SK-N-SH treated with all-trans-retinoic acid at 6 μM for 48 hours (cell line): ENCODE measurements around the gene DOK5.

ENCODE experiments used
- ATAC-seq: fragments of 200-7000 bp; cut with Tn5 transposase; 3 replicates; pipeline ENCODE4 v1.9.1; 2020; ENCODE audit warnings: mild to moderate bottlenecking, moderate library complexity
- ARNTL ChIP-seq: fragments of 450-650 bp; formaldehyde crosslinking; IDR thresholded peaks from 2 replicates; pipeline ENCODE4 v1.5.0; 2020; ENCODE audit warnings: low read depth, mild to moderate bottlenecking, moderate library complexity, borderline replicate concordance
- BACH2 ChIP-seq: fragments of 250-450 bp; sonication (Bioruptor Pico); IDR thresholded peaks from 2 replicates; pipeline ENCODE4 v1.9.0; 2021; ENCODE audit warnings: mild to moderate bottlenecking, borderline replicate concordance
- CREB5 ChIP-seq: fragments of 250-450 bp; sonication (Bioruptor Pico); IDR thresholded peaks from 2 replicates; pipeline ENCODE4 v1.5.1; 2020; ENCODE audit warnings: low read depth, mild to moderate bottlenecking, moderate library complexity
- CSDC2 ChIP-seq: fragments of 250-450 bp; sonication (Bioruptor Pico); IDR thresholded peaks from 2 replicates; pipeline ENCODE4 v1.5.0; 2020; ENCODE audit warnings: mild to moderate bottlenecking, moderate library complexity
- CSRNP3 ChIP-seq: fragments of 250-450 bp; sonication (Bioruptor Pico); IDR thresholded peaks from 2 replicates; pipeline ENCODE4 v1.5.1; 2021; ENCODE audit warnings: mild to moderate bottlenecking, moderate library complexity
- ESRRG ChIP-seq: fragments of 250-450 bp; sonication (Bioruptor Pico); IDR thresholded peaks from 2 replicates; pipeline ENCODE4 v1.6.1; 2021; ENCODE audit warnings: mild to moderate bottlenecking
- GLIS3 ChIP-seq: fragments of 250-450 bp; sonication (Bioruptor Pico); IDR thresholded peaks from 2 replicates; pipeline ENCODE4 v1.5.0; 2020; ENCODE audit warnings: mild to moderate bottlenecking, moderate library complexity
- ISL1 ChIP-seq: fragments of 250-450 bp; sonication (Bioruptor Pico); IDR thresholded peaks from 2 replicates; pipeline ENCODE4 v2.1.2; 2022; ENCODE audit warnings: mild to moderate bottlenecking, moderate library complexity
- OSR1 ChIP-seq: fragments of 250-450 bp; sonication (Bioruptor Pico); IDR thresholded peaks from 2 replicates; pipeline ENCODE4 v1.8.0; 2022; ENCODE audit warnings: moderate library complexity, mild to moderate bottlenecking, inconsistent platforms
- PATZ1 ChIP-seq: fragments of 250-450 bp; sonication (Bioruptor Pico); IDR thresholded peaks from 2 replicates; pipeline ENCODE4 v1.8.0; 2020; ENCODE audit warnings: mild to moderate bottlenecking, moderate library complexity, borderline replicate concordance
- POU6F1 ChIP-seq: fragments of 250-450 bp; sonication (Bioruptor Pico); IDR thresholded peaks from 2 replicates; pipeline ENCODE4 v1.8.0; 2021; ENCODE audit warnings: low read depth, mild to moderate bottlenecking, moderate library complexity, borderline replicate concordance
- PPARA ChIP-seq: fragments of 250-450 bp; sonication (Bioruptor Pico); IDR thresholded peaks from 2 replicates; pipeline ENCODE4 v1.5.0; 2020; ENCODE audit warnings: mild to moderate bottlenecking, borderline replicate concordance
- SNAI2 ChIP-seq: fragments of 250-450 bp; sonication (Bioruptor Pico); IDR thresholded peaks from 2 replicates; pipeline ENCODE4 v1.5.0; 2020; ENCODE audit warnings: mild to moderate bottlenecking, moderate library complexity
- TCF4 ChIP-seq: fragments of 250-450 bp; sonication (Bioruptor Pico); IDR thresholded peaks from 2 replicates; pipeline ENCODE4 v1.8.0; 2021; ENCODE audit warnings: mild to moderate bottlenecking, moderate library complexity, borderline replicate concordance
- TOX ChIP-seq: fragments of 250-450 bp; sonication (Bioruptor Pico); IDR thresholded peaks from 2 replicates; pipeline ENCODE4 v1.8.0; 2021; ENCODE audit warnings: mild to moderate bottlenecking, moderate library complexity, borderline replicate concordance
- TSHZ2 ChIP-seq: fragments of 250-450 bp; sonication (Bioruptor Pico); IDR thresholded peaks from 2 replicates; pipeline ENCODE4 v1.5.0; 2020; ENCODE audit warnings: mild to moderate bottlenecking, moderate library complexity
- ZC3H10 ChIP-seq: fragments of 250-450 bp; sonication (Bioruptor Pico); IDR thresholded peaks from 2 replicates; pipeline ENCODE4 v1.5.1; 2021; ENCODE audit warnings: mild to moderate bottlenecking, moderate library complexity
- ZFP30 ChIP-seq: fragments of 450-650 bp; formaldehyde crosslinking; IDR thresholded peaks from 2 replicates; pipeline ENCODE4 v1.5.0; 2022; ENCODE audit warnings: mild to moderate bottlenecking, moderate library complexity
- ZNF565 ChIP-seq: fragments of 450-650 bp; formaldehyde crosslinking; conservative IDR thresholded peaks from 2 replicates; pipeline ENCODE4 v1.5.0; 2020; ENCODE audit warnings: low read depth, mild to moderate bottlenecking, moderate library complexity
- ZNF70 ChIP-seq: fragments of 450-650 bp; formaldehyde crosslinking; IDR thresholded peaks from 2 replicates; pipeline ENCODE4 v1.5.0; 2020; ENCODE audit warnings: mild to moderate bottlenecking, moderate library complexity
- ZNF8 ChIP-seq: fragments of 450-650 bp; formaldehyde crosslinking; IDR thresholded peaks from 2 replicates; pipeline ENCODE4 v1.5.0; 2020; ENCODE audit warnings: mild to moderate bottlenecking, moderate library complexity

Gene DOK5

GRCh38 chr20:54608039-54608745 is 132.8 kb downstream of the DOK5 start:
- TF ChIP-seq TSHZ2 (no peak), ZNF70 (CRISPR knock-in tag) (no peak), ZC3H10 (CRISPR knock-in tag) (no peak), CSDC2 (CRISPR knock-in tag) (no peak), ZFP30 (CRISPR knock-in tag) (no peak), TOX (no peak), CSRNP3 (CRISPR knock-in tag) (no peak), ESRRG (CRISPR knock-in tag) (no peak), ZNF565 (CRISPR knock-in tag) (no peak), ISL1 (CRISPR knock-in tag) (no peak), GLIS3 (CRISPR knock-in tag) (no peak), PPARA (no peak), BACH2 (CRISPR knock-in tag) (no peak), CREB5 (no peak), SNAI2 (CRISPR knock-in tag) (no peak), POU6F1 (no peak), ARNTL (CRISPR knock-in tag) (no peak), TCF4 (CRISPR knock-in tag) (no peak)
- ATAC-seq: no peak

- ATAC-seq: no peak
Observed at GRCh38 chr20:54608943-54609342, 133.6 kb downstream of the DOK5 start.

More at GRCh38 chr20:54608943-54609342, 133.6 kb downstream of the DOK5 start:
- TF ChIP-seq ZNF565 (CRISPR knock-in tag) (no peak), TSHZ2 (no peak), BACH2 (CRISPR knock-in tag) (no peak), POU6F1 (no peak), TOX (no peak), ESRRG (CRISPR knock-in tag) (no peak), ARNTL (CRISPR knock-in tag) (no peak), PATZ1 (no peak), CSDC2 (CRISPR knock-in tag) (no peak), ZNF8 (CRISPR knock-in tag) (no peak), OSR1 (no peak), ZC3H10 (CRISPR knock-in tag) (no peak), GLIS3 (CRISPR knock-in tag) (no peak)
